ENCODE data around the gene ZFP36.
"Not testable (repeated sequence)": the region's sequence is repeated elsewhere in the genome, so short reads cannot be mapped to it uniquely, and the experiment has no call there.

The ZFP36 gene, protein sequence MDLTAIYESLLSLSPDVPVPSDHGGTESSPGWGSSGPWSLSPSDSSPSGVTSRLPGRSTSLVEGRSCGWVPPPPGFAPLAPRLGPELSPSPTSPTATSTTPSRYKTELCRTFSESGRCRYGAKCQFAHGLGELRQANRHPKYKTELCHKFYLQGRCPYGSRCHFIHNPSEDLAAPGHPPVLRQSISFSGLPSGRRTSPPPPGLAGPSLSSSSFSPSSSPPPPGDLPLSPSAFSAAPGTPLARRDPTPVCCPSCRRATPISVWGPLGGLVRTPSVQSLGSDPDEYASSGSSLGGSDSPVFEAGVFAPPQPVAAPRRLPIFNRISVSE

GRCh38 chr19:39406656-39407409, at the start of gene ZFP36:
ZFP36 (plus strand) TSS chr19:39406847; CDS start chr19:39406905, 58 bp downstream.
- peak; percentile 88 to 89 for DNase-seq

- DNase-seq = no peak
Measured at GRCh38 chr19:39359026-39359425, 47.6 kb upstream of the ZFP36 start.

GRCh38 chr19:39360599-39360998, 46.0 kb upstream of the ZFP36 start:
- no peak for DNase-seq

- DNase-seq = no peak
Measured at GRCh38 chr19:39362682-39363657, 43.7 kb upstream of the ZFP36 start.

GRCh38 chr19:39363901-39364457, 42.7 kb upstream of the ZFP36 start:
- no peak for DNase-seq

GRCh38 chr19:39365531-39365930, 41.1 kb upstream of the ZFP36 start:
- no peak for DNase-seq

DNA sequence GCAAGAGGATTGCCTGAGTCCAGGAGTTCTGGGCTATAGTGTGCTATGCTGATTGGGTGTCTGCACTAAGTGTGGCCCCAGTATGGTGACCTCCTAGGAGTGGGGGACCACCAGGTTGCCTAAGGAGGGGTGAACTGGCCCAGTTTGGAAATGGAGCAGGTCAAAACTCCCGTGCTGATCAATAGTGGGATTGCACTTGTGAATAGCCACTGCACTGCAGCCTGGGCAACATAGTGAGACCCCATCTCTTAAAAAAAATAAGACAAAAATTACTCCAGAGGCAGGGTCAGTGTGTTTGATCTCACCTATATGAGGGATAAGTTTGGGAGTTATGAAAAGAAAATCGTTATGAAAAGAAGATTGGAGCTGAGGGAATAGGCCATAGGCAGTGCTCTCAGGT, 37.4 kb upstream of the ZFP36 start:
- DNase-seq = no peak

GRCh38 chr19:39370735-39371134, 35.9 kb upstream of the ZFP36 start:
- no peak for DNase-seq

GRCh38 chr19:39372047-39372802, 34.4 kb upstream of the ZFP36 start:
- no peak for DNase-seq

GRCh38 chr19:39372941-39373340, 33.7 kb upstream of the ZFP36 start:
- DNase-seq = no peak

- no peak for DNase-seq
Measured at GRCh38 chr19:39375929-39376328, 30.7 kb upstream of the ZFP36 start.

GRCh38 chr19:39377373-39378362, 29.0 kb upstream of the ZFP36 start:
- no peak for DNase-seq

- not testable (repeated sequence) for DNase-seq
Measured at GRCh38 chr19:39379366-39379765, 27.3 kb upstream of the ZFP36 start.

DNA sequence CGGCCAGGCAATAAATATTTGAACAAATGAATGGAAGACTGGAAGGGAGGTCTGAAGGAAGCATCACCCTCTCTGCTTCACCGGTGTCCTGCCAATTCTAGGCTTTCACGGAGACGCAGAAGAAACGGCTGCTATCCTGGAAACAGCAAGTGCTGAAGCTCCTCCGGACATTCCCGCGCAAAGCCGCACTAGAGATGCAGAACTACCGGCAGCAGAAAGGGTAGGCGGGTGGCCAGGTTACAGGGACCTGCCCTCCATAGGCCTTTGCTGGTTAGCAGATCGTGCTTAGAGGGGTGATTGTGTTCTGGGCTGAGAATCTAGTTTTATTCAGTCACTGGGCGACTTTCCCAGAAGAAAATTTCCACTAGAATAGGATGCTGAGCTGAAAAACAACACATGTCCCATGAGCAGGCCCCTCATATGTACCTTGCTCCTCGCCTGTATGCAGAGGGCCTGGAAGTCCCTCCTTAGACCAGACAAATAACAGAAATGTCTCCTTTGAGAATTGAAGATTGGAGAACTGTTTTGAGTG, 26.7 kb upstream of the ZFP36 start:
- no peak for DNase-seq

DNA sequence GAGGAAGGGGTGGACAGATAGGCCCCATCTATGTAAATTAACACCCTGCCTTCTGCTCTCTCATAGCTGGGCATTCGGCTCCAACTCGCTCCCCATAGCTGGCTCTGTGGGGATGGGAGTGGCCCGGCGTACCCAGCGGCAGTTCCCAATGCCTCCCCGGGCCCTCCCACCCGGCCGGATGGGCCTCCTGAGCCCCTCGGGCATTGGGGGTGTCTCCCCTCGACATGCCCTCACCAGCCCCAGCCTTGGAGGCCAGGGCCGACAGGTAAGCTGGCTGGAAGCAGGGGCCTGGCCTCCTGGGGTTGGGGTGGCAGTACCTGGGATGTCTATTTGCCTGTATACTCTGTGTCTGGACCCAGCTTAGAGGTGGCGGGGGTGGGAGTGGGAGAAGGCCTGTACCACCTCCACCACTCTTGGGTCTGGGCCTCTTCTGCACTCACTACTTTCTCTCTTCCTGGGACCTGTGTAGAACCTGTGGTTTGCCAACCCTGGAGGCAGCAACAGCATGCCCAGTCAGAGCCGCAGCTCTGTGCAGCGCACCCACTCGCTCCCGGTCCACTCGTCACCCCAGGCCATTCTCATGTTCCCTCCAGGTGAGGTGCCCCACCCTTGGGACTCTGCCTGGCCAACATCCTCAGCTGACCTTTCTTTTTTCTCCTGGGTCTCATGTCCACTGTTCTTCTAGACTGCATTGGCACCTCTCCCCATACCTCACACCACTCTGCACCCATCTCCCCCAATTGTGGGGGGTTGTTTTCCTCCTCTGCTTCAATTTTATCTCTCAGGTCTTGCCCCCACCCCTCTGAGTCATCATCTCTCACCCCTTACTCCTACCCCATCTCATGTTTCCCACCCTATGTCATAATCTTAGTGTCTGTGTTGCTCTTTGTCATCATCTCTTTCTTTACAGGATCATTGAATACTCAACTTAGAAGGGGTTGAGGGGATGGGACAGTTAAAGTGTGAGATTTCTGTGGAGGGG, 25.8 kb upstream of the ZFP36 start:
- no peak for DNase-seq

DNA sequence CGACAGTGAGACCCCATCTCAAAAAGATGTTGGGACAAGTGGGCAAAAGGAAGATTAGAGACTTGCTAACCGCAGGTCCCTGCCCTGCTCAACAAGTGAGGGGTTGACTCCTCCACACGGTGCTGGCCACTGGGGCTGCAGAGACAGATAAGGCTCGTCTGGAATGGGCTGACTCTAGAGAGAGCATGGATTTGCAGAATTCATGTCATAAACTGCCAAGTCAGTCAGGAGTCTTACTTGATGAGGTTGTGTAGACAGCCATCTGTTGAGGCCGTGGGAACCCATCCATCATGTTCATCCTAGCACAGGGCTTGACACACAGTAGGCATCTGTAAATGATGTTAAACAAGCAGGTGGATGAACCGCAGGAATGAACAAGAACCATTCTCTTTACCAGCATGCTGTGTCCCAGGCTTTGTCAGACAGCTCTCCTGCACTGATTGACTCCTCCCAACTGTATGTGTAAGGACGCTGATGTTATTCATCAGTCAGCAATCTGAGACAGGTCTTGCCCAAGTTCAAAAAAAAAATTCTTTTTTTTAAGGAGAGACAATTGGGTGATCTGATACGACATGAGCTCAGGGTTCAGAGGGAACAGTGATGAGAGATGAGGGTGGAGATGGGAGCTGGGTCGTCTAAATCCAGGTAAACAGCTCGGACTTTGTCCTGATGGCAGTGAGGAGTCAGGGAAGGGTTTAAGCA, 24.6 kb upstream of the ZFP36 start:
- no peak for DNase-seq

GRCh38 chr19:39382991-39383828, 23.4 kb upstream of the ZFP36 start:
- DNase-seq = no peak
